GM12872 (cell line): Measurements from ENCODE around the gene KCNH5.

Experiments
- TF ChIP-seq, protein P1 (sequence below): IDR thresholded peaks from 3 replicates; pipeline ENCODE4 v1.5.1; 2011; ENCODE audit warnings: low read depth, mild to moderate bottlenecking, low read length, moderate library complexity; ENCODE audit not compliant: insufficient read depth

The KCNH5 gene, protein sequence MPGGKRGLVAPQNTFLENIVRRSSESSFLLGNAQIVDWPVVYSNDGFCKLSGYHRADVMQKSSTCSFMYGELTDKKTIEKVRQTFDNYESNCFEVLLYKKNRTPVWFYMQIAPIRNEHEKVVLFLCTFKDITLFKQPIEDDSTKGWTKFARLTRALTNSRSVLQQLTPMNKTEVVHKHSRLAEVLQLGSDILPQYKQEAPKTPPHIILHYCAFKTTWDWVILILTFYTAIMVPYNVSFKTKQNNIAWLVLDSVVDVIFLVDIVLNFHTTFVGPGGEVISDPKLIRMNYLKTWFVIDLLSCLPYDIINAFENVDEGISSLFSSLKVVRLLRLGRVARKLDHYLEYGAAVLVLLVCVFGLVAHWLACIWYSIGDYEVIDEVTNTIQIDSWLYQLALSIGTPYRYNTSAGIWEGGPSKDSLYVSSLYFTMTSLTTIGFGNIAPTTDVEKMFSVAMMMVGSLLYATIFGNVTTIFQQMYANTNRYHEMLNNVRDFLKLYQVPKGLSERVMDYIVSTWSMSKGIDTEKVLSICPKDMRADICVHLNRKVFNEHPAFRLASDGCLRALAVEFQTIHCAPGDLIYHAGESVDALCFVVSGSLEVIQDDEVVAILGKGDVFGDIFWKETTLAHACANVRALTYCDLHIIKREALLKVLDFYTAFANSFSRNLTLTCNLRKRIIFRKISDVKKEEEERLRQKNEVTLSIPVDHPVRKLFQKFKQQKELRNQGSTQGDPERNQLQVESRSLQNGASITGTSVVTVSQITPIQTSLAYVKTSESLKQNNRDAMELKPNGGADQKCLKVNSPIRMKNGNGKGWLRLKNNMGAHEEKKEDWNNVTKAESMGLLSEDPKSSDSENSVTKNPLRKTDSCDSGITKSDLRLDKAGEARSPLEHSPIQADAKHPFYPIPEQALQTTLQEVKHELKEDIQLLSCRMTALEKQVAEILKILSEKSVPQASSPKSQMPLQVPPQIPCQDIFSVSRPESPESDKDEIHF

DNA sequence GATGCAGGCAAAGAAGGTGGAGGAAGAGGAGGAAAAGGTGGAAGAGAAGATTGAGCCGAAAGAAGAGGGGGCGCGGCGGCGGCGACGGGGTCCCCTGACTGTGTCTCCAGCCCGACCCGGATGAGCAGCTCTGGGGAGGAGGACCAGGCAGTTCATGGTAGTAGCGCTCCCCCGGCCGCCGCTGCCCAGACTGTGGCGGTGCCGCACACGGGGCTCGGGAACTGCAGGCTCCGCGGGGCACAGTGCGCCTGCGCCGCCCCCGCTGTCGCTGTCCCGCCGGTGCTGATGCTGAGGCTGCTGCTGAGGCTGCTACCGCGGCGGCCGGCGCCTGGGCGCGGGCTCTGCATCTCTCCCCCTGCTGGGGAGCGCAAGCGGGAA, at the start of gene KCNH5:
Gene KCNH5 (minus strand): TSS at position 225 of the 378 bp plus-strand sequence. CDS start 272 bp downstream, outside the sequence.
- TF ChIP-seq, protein P1, sequence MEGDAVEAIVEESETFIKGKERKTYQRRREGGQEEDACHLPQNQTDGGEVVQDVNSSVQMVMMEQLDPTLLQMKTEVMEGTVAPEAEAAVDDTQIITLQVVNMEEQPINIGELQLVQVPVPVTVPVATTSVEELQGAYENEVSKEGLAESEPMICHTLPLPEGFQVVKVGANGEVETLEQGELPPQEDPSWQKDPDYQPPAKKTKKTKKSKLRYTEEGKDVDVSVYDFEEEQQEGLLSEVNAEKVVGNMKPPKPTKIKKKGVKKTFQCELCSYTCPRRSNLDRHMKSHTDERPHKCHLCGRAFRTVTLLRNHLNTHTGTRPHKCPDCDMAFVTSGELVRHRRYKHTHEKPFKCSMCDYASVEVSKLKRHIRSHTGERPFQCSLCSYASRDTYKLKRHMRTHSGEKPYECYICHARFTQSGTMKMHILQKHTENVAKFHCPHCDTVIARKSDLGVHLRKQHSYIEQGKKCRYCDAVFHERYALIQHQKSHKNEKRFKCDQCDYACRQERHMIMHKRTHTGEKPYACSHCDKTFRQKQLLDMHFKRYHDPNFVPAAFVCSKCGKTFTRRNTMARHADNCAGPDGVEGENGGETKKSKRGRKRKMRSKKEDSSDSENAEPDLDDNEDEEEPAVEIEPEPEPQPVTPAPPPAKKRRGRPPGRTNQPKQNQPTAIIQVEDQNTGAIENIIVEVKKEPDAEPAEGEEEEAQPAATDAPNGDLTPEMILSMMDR = no peak

DNA sequence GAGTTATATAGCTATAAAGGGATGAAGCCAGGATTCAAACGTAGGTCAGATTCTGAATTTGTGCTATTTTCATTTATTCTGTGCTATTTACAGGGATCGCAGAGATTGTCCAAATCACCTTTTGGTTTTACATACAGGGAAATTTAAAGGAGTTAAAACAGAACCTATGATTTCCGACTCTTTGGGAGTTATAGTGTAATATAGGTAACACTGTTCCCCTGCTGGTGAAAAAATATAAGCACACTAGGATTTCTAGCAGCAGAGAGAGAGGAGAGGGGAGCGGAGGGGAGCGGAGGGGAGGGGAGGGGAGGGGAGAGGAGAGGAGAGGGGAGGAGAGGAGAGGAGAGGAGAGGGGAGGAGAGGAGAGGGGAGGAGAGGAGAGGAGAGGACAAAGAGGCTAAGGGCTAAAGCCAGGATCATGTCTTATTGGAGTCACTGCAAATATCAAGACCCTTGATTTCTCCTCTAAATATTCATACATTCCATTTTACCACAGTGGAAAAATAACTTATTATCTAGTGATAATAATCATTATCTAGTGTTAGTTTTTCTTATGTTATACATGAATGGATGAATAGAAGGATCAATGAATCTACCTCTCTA, 46.2 kb upstream of the KCNH5 start:
- TF ChIP-seq, protein P1 = no peak

DNA sequence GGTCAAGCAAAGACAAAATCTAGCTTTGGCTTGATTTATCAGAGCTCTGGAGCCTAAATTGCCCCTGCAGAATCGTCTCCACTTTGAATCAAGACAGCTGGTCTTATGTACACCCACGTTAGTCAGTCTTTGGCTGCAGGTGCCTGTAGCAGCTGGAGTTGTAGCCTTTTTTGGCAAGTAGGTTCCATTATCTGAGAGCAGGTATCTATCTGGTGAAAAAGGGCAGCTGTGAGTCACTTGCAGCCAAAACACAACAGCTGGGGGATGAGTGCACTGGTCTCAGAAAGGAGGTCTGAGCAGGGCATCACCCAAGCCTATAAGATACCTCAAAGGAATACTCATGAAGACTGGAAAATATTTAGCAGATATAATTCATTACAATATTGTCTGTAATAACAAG, 43.6 kb upstream of the KCNH5 start:
- TF ChIP-seq, protein P1 = no peak

DNA sequence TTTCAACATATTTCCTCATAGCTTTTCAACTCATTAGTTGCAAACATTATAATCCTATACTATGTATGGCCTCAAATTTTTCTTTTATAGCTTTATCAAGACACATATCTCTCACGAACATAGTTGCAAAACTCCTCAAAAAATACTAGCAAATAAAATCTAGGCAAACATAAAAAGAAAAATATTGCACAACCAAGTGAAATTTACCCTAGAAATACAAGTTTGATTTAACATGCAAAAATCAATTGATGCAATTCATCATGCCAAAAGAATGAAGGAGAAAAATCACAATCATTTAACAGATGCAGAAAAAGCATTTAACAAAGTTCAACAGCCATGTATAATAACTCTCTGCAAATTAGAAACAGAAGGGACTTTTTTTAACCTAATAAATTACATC, 33.3 kb upstream of the KCNH5 start:
- TF ChIP-seq, protein P1 = no peak

DNA sequence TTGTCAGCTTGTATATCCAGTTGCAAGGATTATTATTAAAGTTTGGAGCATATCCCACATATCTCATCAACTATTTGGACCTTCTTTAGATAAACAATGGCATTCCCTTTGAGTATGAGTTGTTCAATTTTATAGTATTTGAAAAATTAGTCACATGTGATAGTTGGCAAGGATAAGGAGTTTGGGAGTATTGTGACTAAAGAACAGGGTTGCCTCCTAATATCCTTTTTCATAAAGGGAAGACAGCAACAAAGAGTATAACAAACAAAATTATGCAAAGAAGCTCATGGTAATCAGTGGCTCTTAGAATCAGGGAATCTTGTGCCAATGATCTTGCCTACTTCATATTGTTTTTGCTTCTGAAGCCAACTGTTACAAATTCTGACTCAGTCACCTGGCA, 31.2 kb upstream of the KCNH5 start:
- TF ChIP-seq, protein P1 = no peak

DNA sequence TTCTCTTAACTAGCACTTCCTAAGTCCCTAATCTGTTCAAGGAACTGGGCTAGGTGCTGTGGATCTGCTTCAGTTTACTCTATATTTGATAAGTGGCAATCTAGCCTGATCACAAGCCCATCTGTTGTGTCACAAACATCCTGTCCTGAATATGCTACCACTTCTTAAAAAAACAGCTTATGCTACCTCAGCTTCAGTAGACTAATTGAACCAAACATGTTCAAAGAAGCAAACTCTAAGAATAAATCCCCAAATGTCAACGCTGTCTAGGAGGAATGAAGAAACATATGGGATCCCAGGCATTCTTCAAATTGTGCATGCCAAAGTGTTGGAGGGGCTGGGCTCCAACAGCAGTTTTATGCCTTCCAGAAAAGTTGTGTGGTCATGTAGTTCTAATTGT, 10.4 kb upstream of the KCNH5 start:
- TF ChIP-seq, protein P1 = no peak

DNA sequence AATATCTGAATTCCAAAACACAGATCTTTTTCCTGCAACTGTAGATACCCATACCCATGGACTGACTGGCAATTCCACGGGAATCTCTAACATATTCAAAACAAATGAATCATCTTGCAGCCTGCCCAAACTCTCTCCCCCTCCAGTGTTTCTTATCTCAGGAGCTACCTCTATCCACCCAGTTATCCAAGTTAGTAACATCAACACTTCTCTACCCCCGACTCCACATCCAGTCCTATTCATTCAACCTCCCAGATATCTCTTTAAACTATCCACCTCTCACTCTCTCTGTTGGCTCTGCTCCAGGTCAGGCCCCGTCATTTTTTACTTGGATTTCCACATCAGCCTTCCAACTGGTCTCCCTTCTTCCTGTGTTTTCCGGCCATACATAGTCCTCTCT, 6.7 kb upstream of the KCNH5 start:
- TF ChIP-seq, protein P1 = no peak
